ENCODE results near the gene NDFIP2.

DNA sequence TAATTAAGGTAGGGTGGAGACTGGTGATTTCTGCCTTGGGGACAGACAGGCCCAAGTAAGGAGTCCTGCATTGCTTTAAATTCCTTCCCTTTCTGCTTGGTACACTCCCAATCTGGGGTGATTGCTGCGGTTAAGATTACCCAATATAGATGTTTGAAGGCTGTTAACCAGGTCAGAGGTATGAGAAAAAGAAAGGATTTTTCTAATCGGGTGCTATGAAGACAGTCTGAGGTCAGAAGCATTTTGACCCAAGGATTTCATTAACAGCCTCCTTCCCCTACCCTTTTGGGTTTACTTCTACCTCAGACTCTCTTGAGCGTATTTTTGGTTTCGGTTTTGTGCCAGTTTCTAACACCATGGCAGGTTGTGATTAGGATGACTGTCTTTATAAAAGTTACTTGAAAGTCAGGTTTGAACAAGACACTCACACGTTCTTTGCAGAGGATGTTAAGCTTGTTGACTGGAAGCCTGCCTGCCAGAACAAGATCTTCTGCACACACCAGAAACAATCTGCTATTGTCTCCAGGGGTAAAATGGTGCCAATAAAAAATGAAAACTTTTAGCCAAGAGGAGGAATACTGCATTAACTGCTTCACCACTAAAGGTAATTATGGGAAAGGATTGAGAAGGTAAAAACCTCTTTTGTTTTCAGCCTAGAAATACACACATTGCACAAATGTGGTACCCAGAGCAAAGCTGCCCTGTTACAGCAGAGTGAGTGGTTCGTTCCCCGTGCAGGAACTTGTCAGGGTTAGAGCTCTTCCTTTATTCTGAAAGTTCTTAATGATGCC is 108.8 kb downstream of the NDFIP2 start:
- no peak for TF ChIP-seq EZH2 (IDR thresholded peaks at IDR 0.05; ENCODE audit: low read length)
- TF ChIP-seq, protein P1, sequence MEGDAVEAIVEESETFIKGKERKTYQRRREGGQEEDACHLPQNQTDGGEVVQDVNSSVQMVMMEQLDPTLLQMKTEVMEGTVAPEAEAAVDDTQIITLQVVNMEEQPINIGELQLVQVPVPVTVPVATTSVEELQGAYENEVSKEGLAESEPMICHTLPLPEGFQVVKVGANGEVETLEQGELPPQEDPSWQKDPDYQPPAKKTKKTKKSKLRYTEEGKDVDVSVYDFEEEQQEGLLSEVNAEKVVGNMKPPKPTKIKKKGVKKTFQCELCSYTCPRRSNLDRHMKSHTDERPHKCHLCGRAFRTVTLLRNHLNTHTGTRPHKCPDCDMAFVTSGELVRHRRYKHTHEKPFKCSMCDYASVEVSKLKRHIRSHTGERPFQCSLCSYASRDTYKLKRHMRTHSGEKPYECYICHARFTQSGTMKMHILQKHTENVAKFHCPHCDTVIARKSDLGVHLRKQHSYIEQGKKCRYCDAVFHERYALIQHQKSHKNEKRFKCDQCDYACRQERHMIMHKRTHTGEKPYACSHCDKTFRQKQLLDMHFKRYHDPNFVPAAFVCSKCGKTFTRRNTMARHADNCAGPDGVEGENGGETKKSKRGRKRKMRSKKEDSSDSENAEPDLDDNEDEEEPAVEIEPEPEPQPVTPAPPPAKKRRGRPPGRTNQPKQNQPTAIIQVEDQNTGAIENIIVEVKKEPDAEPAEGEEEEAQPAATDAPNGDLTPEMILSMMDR (optimal IDR thresholded peaks at IDR 0.05 in 1 of 3, IDR thresholded peaks at IDR 0.05 in 1 of 3, conservative IDR thresholded peaks at IDR 0.05 in 1 of 3; ENCODE audit: extremely low read depth in 1 of 3, insufficient read depth in 2 of 3, low read length in 3 of 3) = no peak
